ENCODE results near the gene GSK3A. TPM values are rescaled to one million over a fixed set of nuclear protein-coding genes. Genes with fewer than 3 reads are reported as not detected.

The GSK3A gene
- total RNA-seq, 1 experiment from 2014 or later, result 50.8 TPM

DNA sequence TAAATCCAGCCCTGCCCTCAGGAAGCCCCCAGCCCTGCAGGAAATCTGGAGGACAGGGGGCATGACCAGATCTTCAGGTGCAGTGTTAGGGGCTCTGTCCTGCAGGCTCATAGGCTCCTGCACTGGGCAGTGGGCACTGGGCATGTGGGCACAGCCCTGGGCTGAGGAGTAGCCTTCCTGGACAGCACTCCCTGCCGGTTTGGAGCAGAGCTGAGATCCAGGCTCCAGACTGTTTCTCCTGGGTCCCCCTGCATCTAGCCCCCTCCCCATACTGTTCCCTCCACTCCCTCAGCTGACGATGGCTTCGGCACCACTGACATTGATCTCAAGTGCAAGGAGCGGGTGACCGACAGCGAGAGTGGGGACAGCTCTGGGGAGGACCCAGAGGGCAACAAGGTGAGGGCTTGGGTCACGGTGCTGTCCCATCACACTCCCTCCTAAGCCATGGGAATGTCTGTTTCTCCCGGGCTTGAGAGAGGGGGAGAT lies 47.2 kb upstream of the GSK3A start:
- CTCF ChIA-PET, result interaction anchor here (2.7 kb wide), 1 partner anchor 43 kb away, joined by 11 read pairs; no protein-coding TSS in a partner anchor

DNA sequence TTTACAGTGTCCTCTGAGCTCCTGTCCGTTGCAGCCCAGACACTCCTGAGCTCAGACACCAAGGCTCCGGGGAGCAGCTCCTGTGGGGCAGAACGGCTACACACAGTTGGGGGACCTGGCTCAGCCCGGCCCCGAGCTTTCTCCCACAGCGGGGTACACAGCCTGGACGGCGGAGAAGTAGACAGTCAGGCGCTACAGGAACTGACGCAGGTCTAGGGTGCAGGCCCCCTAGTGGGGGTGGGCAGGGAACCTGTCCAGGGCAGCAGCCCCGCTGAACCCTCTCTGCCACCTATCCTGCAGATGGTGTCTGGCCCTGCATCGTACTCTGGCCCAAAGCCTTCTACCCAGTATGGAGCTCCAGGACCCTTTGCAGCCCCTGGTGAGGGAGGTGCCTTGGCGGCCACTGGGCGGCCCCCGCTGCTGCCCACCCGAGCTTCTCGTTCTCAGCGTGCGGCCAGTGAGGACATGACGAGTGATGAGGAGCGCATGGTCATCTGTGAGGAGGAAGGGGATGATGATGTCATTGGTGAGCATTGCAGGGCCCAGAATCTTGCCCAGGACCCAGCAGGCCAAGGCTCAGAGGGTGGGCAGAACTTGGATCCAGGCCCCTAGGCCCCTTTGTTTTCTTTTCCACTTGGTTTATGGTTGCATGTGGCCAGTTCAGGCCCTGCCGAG lies 46.6 kb upstream of the GSK3A start:
- Mint-ChIP-seq H3K9me3 (no peaks in the 10 kb centered on the region), H3K4me3 (no peak overlapping the region), H3K27ac (no peak overlapping the region), H3K36me3 (peaks cover 21% of the 10 kb centered on the region), H3K27me3 (ENCODE audit: low read depth) (no peaks in the 10 kb centered on the region), H3K4me1 (peaks cover 27% of the 10 kb centered on the region)
- DNase-seq (ENCODE audit: low spot score) (no peak), ATAC-seq (no peak)
- CTCF ChIA-PET, result interaction anchor here (1.0 to 1.4 kb wide), 3 partner anchors 10 to 46 kb away, joined by 3 to 4 read pairs (median 3); partner anchors contain the start of gene GSK3A
- POLR2A ChIA-PET, result no interaction called here
- TF ChIP-seq ZNF671 (CRISPR knock-in tag; IDR thresholded peaks at IDR 0.05) (no peak), IRF2 (CRISPR knock-in tag; IDR thresholded peaks at IDR 0.05; ENCODE audit: borderline replicate concordance, low read depth) (no peak), EMX1 (CRISPR knock-in tag; IDR thresholded peaks at IDR 0.05) (no peak), NFE2L1 (CRISPR knock-in tag; IDR thresholded peaks at IDR 0.05) (no peak), NFYB (CRISPR knock-in tag; conservative IDR thresholded peaks at IDR 0.05; ENCODE audit: low read depth) (no peak), NR3C1 (CRISPR knock-in tag; conservative IDR thresholded peaks at IDR 0.05; ENCODE audit: low read depth) (no peak)
- TF ChIP-seq, protein P1, sequence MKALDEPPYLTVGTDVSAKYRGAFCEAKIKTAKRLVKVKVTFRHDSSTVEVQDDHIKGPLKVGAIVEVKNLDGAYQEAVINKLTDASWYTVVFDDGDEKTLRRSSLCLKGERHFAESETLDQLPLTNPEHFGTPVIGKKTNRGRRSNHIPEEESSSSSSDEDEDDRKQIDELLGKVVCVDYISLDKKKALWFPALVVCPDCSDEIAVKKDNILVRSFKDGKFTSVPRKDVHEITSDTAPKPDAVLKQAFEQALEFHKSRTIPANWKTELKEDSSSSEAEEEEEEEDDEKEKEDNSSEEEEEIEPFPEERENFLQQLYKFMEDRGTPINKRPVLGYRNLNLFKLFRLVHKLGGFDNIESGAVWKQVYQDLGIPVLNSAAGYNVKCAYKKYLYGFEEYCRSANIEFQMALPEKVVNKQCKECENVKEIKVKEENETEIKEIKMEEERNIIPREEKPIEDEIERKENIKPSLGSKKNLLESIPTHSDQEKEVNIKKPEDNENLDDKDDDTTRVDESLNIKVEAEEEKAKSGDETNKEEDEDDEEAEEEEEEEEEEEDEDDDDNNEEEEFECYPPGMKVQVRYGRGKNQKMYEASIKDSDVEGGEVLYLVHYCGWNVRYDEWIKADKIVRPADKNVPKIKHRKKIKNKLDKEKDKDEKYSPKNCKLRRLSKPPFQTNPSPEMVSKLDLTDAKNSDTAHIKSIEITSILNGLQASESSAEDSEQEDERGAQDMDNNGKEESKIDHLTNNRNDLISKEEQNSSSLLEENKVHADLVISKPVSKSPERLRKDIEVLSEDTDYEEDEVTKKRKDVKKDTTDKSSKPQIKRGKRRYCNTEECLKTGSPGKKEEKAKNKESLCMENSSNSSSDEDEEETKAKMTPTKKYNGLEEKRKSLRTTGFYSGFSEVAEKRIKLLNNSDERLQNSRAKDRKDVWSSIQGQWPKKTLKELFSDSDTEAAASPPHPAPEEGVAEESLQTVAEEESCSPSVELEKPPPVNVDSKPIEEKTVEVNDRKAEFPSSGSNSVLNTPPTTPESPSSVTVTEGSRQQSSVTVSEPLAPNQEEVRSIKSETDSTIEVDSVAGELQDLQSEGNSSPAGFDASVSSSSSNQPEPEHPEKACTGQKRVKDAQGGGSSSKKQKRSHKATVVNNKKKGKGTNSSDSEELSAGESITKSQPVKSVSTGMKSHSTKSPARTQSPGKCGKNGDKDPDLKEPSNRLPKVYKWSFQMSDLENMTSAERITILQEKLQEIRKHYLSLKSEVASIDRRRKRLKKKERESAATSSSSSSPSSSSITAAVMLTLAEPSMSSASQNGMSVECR (CRISPR knock-in tag; IDR thresholded peaks at IDR 0.05; ENCODE audit: borderline replicate concordance), result no peak
- TF ChIP-seq, protein P2, sequence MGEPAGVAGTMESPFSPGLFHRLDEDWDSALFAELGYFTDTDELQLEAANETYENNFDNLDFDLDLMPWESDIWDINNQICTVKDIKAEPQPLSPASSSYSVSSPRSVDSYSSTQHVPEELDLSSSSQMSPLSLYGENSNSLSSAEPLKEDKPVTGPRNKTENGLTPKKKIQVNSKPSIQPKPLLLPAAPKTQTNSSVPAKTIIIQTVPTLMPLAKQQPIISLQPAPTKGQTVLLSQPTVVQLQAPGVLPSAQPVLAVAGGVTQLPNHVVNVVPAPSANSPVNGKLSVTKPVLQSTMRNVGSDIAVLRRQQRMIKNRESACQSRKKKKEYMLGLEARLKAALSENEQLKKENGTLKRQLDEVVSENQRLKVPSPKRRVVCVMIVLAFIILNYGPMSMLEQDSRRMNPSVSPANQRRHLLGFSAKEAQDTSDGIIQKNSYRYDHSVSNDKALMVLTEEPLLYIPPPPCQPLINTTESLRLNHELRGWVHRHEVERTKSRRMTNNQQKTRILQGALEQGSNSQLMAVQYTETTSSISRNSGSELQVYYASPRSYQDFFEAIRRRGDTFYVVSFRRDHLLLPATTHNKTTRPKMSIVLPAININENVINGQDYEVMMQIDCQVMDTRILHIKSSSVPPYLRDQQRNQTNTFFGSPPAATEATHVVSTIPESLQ (CRISPR knock-in tag; IDR thresholded peaks at IDR 0.05), result no peak
- TF ChIP-seq, protein P3, sequence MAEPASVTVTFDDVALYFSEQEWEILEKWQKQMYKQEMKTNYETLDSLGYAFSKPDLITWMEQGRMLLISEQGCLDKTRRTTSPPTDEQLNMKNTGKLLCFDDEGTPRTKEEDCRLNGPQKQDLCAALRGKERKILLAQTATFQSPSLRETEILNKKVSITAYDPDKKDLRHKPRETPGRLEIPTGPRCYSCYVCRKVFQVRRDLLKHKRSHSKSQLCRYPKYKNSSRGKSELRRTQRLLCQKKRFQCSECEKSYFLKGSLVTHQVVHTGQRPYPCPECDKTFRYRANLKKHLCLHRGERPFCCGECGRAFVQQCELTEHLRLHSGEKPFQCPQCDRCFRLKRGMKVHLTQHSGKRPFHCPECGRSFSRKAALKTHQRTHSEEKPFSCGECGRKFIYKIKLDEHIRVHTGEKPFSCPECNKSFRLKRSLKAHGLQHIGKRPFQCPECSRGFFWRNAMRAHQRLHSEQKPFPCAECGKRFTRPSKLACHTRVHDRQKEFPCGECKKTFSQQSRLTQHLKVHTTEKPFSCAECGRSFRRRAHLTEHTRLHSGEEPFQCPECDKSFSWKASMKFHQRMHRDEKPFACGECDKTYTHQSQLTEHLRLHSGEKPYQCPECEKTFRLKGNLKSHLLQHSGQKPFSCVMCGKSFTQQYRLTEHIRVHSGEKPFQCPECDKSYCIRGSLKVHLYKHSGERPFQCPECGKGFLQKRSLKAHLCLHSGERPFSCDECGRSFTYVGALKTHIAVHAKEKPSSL (CRISPR knock-in tag; conservative IDR thresholded peaks at IDR 0.05), result no peak
- TF ChIP-seq, protein P4, sequence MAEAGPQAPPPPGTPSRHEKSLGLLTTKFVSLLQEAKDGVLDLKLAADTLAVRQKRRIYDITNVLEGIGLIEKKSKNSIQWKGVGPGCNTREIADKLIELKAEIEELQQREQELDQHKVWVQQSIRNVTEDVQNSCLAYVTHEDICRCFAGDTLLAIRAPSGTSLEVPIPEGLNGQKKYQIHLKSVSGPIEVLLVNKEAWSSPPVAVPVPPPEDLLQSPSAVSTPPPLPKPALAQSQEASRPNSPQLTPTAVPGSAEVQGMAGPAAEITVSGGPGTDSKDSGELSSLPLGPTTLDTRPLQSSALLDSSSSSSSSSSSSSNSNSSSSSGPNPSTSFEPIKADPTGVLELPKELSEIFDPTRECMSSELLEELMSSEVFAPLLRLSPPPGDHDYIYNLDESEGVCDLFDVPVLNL (CRISPR knock-in tag; IDR thresholded peaks at IDR 0.05; ENCODE audit: borderline replicate concordance, low read depth), result no peak
- TF ChIP-seq, protein P5, sequence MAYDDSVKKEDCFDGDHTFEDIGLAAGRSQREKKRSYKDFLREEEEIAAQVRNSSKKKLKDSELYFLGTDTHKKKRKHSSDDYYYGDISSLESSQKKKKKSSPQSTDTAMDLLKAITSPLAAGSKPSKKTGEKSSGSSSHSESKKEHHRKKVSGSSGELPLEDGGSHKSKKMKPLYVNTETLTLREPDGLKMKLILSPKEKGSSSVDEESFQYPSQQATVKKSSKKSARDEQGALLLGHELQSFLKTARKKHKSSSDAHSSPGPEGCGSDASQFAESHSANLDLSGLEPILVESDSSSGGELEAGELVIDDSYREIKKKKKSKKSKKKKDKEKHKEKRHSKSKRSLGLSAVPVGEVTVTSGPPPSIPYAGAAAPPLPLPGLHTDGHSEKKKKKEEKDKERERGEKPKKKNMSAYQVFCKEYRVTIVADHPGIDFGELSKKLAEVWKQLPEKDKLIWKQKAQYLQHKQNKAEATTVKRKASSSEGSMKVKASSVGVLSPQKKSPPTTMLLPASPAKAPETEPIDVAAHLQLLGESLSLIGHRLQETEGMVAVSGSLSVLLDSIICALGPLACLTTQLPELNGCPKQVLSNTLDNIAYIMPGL (CRISPR knock-in tag; IDR thresholded peaks at IDR 0.05), result no peak
- TF ChIP-seq, protein P6, sequence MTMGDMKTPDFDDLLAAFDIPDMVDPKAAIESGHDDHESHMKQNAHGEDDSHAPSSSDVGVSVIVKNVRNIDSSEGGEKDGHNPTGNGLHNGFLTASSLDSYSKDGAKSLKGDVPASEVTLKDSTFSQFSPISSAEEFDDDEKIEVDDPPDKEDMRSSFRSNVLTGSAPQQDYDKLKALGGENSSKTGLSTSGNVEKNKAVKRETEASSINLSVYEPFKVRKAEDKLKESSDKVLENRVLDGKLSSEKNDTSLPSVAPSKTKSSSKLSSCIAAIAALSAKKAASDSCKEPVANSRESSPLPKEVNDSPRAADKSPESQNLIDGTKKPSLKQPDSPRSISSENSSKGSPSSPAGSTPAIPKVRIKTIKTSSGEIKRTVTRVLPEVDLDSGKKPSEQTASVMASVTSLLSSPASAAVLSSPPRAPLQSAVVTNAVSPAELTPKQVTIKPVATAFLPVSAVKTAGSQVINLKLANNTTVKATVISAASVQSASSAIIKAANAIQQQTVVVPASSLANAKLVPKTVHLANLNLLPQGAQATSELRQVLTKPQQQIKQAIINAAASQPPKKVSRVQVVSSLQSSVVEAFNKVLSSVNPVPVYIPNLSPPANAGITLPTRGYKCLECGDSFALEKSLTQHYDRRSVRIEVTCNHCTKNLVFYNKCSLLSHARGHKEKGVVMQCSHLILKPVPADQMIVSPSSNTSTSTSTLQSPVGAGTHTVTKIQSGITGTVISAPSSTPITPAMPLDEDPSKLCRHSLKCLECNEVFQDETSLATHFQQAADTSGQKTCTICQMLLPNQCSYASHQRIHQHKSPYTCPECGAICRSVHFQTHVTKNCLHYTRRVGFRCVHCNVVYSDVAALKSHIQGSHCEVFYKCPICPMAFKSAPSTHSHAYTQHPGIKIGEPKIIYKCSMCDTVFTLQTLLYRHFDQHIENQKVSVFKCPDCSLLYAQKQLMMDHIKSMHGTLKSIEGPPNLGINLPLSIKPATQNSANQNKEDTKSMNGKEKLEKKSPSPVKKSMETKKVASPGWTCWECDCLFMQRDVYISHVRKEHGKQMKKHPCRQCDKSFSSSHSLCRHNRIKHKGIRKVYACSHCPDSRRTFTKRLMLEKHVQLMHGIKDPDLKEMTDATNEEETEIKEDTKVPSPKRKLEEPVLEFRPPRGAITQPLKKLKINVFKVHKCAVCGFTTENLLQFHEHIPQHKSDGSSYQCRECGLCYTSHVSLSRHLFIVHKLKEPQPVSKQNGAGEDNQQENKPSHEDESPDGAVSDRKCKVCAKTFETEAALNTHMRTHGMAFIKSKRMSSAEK (CRISPR knock-in tag; IDR thresholded peaks at IDR 0.05; ENCODE audit: borderline replicate concordance), result no peak

More for the DNA sequence above, 47.2 kb upstream of the GSK3A start:
- no peak for DNase-seq (ENCODE audit: low spot score)
- Mint-ChIP-seq H3K27me3 (ENCODE audit: low read depth) (no peaks in the 10 kb centered on the region), H3K4me3 (no peak overlapping the region), H3K4me1 (peaks cover 27% of the 10 kb centered on the region), H3K36me3 (peaks cover 24% of the 10 kb centered on the region), H3K9me3 (no peaks in the 10 kb centered on the region), H3K27ac (no peak overlapping the region)
- TF ChIP-seq, protein P7, sequence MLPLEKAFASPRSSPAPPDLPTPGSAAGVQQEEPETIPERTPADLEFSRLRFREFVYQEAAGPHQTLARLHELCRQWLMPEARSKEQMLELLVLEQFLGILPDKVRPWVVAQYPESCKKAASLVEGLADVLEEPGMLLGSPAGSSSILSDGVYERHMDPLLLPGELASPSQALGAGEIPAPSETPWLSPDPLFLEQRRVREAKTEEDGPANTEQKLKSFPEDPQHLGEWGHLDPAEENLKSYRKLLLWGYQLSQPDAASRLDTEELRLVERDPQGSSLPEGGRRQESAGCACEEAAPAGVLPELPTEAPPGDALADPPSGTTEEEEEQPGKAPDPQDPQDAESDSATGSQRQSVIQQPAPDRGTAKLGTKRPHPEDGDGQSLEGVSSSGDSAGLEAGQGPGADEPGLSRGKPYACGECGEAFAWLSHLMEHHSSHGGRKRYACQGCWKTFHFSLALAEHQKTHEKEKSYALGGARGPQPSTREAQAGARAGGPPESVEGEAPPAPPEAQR (CRISPR knock-in tag; IDR thresholded peaks at IDR 0.05), result no peak
- TF ChIP-seq HMGA2 (CRISPR knock-in tag; IDR thresholded peaks at IDR 0.05), result no peak
- TF ChIP-seq JAZF1 (CRISPR knock-in tag; IDR thresholded peaks at IDR 0.05), result no peak
- TF ChIP-seq ZNF263 (CRISPR knock-in tag; IDR thresholded peaks at IDR 0.05; ENCODE audit: low read depth), result no peak
- TF ChIP-seq ZNF423 (CRISPR knock-in tag; IDR thresholded peaks at IDR 0.05), result no peak
- no peak for ATAC-seq
- POLR2A ChIA-PET, result no interaction called here

Data from WTC11 (cell line).